Chondrocyte (in vitro differentiated cells): ENCODE measurements around the gene EIPR1. TPM values are rescaled to one million over a fixed set of nuclear protein-coding genes. Genes with fewer than 3 reads are reported as not detected.

Experiments used
- DNase-seq: peaks from one replicate; pipeline ENCODE4 v3.0.0; 2021; ENCODE audit warnings: mixed read lengths, low spot score
- H3K27ac Mint-ChIP-seq: one replicate; pipeline ENCODE4 v1.8.0; 2021; ENCODE audit warnings: mild to moderate bottlenecking, moderate library complexity, mixed read lengths; ENCODE audit not compliant: unreplicated experiment
- H3K27me3 Mint-ChIP-seq: 2 replicates; pipeline ENCODE4 v1.8.0; 2021; ENCODE audit warnings: low read depth, mixed read lengths
- H3K36me3 Mint-ChIP-seq: 2 replicates; pipeline ENCODE4 v1.8.0; 2021; ENCODE audit warnings: low read depth, mixed read lengths
- H3K4me1 Mint-ChIP-seq: 2 replicates; pipeline ENCODE4 v1.8.0; 2021; ENCODE audit warnings: low read depth, mild to moderate bottlenecking, mixed read lengths
- H3K4me3 Mint-ChIP-seq: one replicate; pipeline ENCODE4 v1.8.0; 2021; ENCODE audit warnings: mild to moderate bottlenecking, moderate library complexity, mixed read lengths; ENCODE audit not compliant: unreplicated experiment
- H3K9me3 Mint-ChIP-seq: 2 replicates; pipeline ENCODE4 v1.8.0; 2021; ENCODE audit warnings: low read depth, mixed read lengths
- total RNA-seq: library from RNA; stranded (reverse); gene quantifications from 3 replicates; pipeline ENCODE4 v1.2.1, GENCODE V29; 2021
- TF ChIP-seq, protein P1 (sequence below): fragments of 200-600 bp; sonication (generic); IDR thresholded peaks from 2 replicates; pipeline ENCODE4 v1.5.0; 2021; ENCODE audit warnings: antibody characterized with exemption, mild to moderate bottlenecking, moderate library complexity

The EIPR1 gene
- total RNA-seq, 1 donor from 2014 or later = 18.2 TPM

DNA sequence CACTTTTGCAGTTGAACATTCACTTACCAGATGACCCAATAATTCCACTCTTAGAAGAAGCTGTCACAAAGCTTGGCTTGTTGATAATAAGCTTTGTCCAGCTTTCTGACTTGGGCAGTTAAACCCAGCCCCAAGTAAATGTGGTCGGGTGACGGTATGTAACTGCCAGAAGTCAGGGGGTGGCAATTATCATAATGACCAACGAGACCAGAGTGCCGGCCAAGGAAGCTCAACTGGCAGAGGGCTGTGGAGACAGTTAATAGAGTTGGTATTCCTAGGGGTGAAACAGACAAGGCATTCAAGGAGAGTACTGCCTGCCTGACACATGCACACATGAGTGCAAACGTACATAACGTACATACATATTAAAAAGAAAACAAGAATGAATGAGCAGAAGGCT, 116.7 kb downstream of the EIPR1 start:
- no peak for DNase-seq
- Mint-ChIP-seq H3K4me1 (peaks cover 3% of the 10 kb centered on the region), H3K4me3 (no peak overlapping the region), H3K27me3 (no peaks in the 10 kb centered on the region), H3K36me3 (peaks cover 6% of the 10 kb centered on the region), H3K27ac (no peak overlapping the region), H3K9me3 (no peaks in the 10 kb centered on the region)
- TF ChIP-seq, protein P1, sequence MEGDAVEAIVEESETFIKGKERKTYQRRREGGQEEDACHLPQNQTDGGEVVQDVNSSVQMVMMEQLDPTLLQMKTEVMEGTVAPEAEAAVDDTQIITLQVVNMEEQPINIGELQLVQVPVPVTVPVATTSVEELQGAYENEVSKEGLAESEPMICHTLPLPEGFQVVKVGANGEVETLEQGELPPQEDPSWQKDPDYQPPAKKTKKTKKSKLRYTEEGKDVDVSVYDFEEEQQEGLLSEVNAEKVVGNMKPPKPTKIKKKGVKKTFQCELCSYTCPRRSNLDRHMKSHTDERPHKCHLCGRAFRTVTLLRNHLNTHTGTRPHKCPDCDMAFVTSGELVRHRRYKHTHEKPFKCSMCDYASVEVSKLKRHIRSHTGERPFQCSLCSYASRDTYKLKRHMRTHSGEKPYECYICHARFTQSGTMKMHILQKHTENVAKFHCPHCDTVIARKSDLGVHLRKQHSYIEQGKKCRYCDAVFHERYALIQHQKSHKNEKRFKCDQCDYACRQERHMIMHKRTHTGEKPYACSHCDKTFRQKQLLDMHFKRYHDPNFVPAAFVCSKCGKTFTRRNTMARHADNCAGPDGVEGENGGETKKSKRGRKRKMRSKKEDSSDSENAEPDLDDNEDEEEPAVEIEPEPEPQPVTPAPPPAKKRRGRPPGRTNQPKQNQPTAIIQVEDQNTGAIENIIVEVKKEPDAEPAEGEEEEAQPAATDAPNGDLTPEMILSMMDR = no peak

DNA sequence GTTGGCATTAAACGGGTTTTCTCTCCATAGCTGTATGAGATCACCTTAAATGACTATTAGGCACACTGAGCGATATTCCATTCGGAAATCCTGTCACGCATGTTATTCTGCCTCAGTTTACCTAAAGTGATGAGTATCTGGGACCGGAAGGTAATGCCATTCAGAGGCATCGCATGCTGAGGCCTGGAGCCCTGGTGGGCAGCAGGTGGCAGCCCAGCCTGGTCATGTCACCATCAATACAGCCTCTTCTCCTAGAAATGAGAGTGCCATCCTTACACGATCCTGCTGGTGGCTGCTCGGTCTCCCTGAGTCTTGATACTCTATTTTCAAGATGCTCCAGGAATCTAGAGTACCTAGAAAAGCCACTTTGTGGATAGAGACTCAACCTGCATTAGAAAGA, 119.8 kb downstream of the EIPR1 start:
- DNase-seq = no peak
- H3K9me3 Mint-ChIP-seq = no peaks in the 10 kb centered on the region
- TF ChIP-seq, protein P1 = no peak
- no peak overlapping the region for H3K4me3 Mint-ChIP-seq
- no peak overlapping the region for H3K27ac Mint-ChIP-seq
- H3K4me1 Mint-ChIP-seq = peaks cover 3% of the 10 kb centered on the region
- H3K36me3 Mint-ChIP-seq = peaks cover 5% of the 10 kb centered on the region
- H3K27me3 Mint-ChIP-seq = no peaks in the 10 kb centered on the region

DNA sequence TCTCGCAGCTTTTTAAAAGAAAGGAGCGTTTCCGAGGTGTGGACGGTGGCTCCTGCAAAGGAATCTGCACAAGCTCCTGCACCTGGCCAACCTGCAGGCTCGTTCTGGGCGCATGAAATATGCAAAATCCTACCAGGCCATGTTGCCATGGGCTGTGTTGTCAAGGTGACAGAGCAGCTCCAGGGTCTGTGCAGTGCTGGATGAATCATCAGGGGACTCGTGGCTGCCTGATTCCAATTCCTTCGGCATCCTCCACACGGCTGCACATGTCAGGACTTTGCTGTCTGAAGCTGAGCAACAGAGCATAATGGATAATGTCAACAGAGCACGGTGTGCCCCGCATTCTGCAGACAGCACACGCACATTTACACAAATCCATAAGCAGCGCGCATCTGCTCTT, 120.5 kb downstream of the EIPR1 start:
- no peak overlapping the region for H3K4me3 Mint-ChIP-seq
- peaks cover 3% of the 10 kb centered on the region for H3K4me1 Mint-ChIP-seq
- DNase-seq = no peak
- TF ChIP-seq, protein P1 = no peak
- no peak overlapping the region for H3K27ac Mint-ChIP-seq
- no peaks in the 10 kb centered on the region for H3K9me3 Mint-ChIP-seq
- no peaks in the 10 kb centered on the region for H3K27me3 Mint-ChIP-seq
- peaks cover 2% of the 10 kb centered on the region for H3K36me3 Mint-ChIP-seq

DNA sequence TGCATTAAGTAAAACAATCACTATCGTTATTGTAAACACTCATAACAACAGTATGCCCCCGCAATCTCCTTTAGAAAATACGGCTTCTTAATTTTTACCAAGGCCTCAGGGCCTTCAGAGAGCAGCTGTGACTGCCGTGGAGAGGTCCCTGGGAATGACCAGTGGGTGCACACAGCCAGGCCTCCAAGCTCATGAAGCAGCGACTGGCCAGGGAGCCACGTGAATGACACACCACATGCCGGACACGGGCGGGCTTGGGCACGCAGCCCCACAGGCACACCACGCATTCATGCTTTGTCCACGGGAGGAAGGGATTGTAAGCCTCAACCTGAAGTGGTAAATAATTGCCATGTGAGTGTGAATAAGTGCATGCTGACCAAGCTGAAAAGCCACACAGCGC, 121.0 kb downstream of the EIPR1 start:
- Mint-ChIP-seq H3K36me3 (peaks cover 2% of the 10 kb centered on the region), H3K4me1 (peaks cover 3% of the 10 kb centered on the region), H3K27ac (no peak overlapping the region), H3K27me3 (no peaks in the 10 kb centered on the region), H3K4me3 (no peak overlapping the region), H3K9me3 (no peaks in the 10 kb centered on the region)
- DNase-seq = no peak
- TF ChIP-seq, protein P1 = no peak

DNA sequence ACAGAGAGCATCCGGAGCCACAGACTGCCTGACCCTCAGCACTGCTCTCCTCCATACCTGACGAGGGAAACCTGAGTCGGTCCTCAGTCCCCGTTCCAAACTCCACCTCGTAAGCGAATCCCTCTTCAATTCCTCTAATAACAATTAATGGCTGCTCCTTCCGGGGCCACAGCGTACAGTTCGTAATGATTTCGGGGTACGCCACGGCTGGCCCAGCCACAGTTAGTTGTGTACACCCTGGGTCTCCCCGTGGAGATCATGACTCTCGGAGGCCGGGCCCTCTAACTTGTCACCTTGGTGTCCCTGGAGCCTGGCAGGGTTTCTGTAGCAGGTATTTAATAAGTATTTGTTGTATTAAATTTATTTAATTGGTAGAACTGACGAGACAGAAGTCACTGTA, 121.5 kb downstream of the EIPR1 start:
- H3K9me3 Mint-ChIP-seq = peaks cover 2% of the 10 kb centered on the region
- TF ChIP-seq, protein P1 = no peak
- H3K36me3 Mint-ChIP-seq = peaks cover 3% of the 10 kb centered on the region
- H3K4me3 Mint-ChIP-seq = no peak overlapping the region
- peaks cover 3% of the 10 kb centered on the region for H3K4me1 Mint-ChIP-seq
- no peaks in the 10 kb centered on the region for H3K27me3 Mint-ChIP-seq
- no peak overlapping the region for H3K27ac Mint-ChIP-seq
- DNase-seq = no peak
